SK-N-SH treated with all-trans-retinoic acid at 6 μM for 48 hours (cell line): ENCODE results near the gene HSPG2.

Experiments
- ATAC-seq: fragments of 200-7000 bp; cut with Tn5 transposase; 3 replicates; pipeline ENCODE4 v1.9.1; 2020; ENCODE audit warnings: mild to moderate bottlenecking, moderate library complexity
- ARNTL ChIP-seq: fragments of 450-650 bp; formaldehyde crosslinking; IDR thresholded peaks from 2 replicates; pipeline ENCODE4 v1.5.0; 2020; ENCODE audit warnings: low read depth, mild to moderate bottlenecking, moderate library complexity, borderline replicate concordance
- BACH2 ChIP-seq: fragments of 250-450 bp; sonication (Bioruptor Pico); IDR thresholded peaks from 2 replicates; pipeline ENCODE4 v1.9.0; 2021; ENCODE audit warnings: mild to moderate bottlenecking, borderline replicate concordance
- CSDC2 ChIP-seq: fragments of 250-450 bp; sonication (Bioruptor Pico); IDR thresholded peaks from 2 replicates; pipeline ENCODE4 v1.5.0; 2020; ENCODE audit warnings: mild to moderate bottlenecking, moderate library complexity
- CSRNP3 ChIP-seq: fragments of 250-450 bp; sonication (Bioruptor Pico); IDR thresholded peaks from 2 replicates; pipeline ENCODE4 v1.5.1; 2021; ENCODE audit warnings: mild to moderate bottlenecking, moderate library complexity
- ESRRG ChIP-seq: fragments of 250-450 bp; sonication (Bioruptor Pico); IDR thresholded peaks from 2 replicates; pipeline ENCODE4 v1.6.1; 2021; ENCODE audit warnings: mild to moderate bottlenecking
- GLIS3 ChIP-seq: fragments of 250-450 bp; sonication (Bioruptor Pico); IDR thresholded peaks from 2 replicates; pipeline ENCODE4 v1.5.0; 2020; ENCODE audit warnings: mild to moderate bottlenecking, moderate library complexity
- ISL1 ChIP-seq: fragments of 250-450 bp; sonication (Bioruptor Pico); IDR thresholded peaks from 2 replicates; pipeline ENCODE4 v2.1.2; 2022; ENCODE audit warnings: mild to moderate bottlenecking, moderate library complexity
- OSR1 ChIP-seq: fragments of 250-450 bp; sonication (Bioruptor Pico); IDR thresholded peaks from 2 replicates; pipeline ENCODE4 v1.8.0; 2022; ENCODE audit warnings: moderate library complexity, mild to moderate bottlenecking, inconsistent platforms
- PATZ1 ChIP-seq: fragments of 250-450 bp; sonication (Bioruptor Pico); IDR thresholded peaks from 2 replicates; pipeline ENCODE4 v1.8.0; 2020; ENCODE audit warnings: mild to moderate bottlenecking, moderate library complexity, borderline replicate concordance
- POU6F1 ChIP-seq: fragments of 250-450 bp; sonication (Bioruptor Pico); IDR thresholded peaks from 2 replicates; pipeline ENCODE4 v1.8.0; 2021; ENCODE audit warnings: low read depth, mild to moderate bottlenecking, moderate library complexity, borderline replicate concordance
- PPARA ChIP-seq: fragments of 250-450 bp; sonication (Bioruptor Pico); IDR thresholded peaks from 2 replicates; pipeline ENCODE4 v1.5.0; 2020; ENCODE audit warnings: mild to moderate bottlenecking, borderline replicate concordance
- RARB ChIP-seq: fragments of 250-450 bp; sonication (Bioruptor Pico); IDR thresholded peaks from 2 replicates; pipeline ENCODE4 v1.8.0; 2021; ENCODE audit warnings: mild to moderate bottlenecking, moderate library complexity
- SNAI2 ChIP-seq: fragments of 250-450 bp; sonication (Bioruptor Pico); IDR thresholded peaks from 2 replicates; pipeline ENCODE4 v1.5.0; 2020; ENCODE audit warnings: mild to moderate bottlenecking, moderate library complexity
- TCF4 ChIP-seq: fragments of 250-450 bp; sonication (Bioruptor Pico); IDR thresholded peaks from 2 replicates; pipeline ENCODE4 v1.8.0; 2021; ENCODE audit warnings: mild to moderate bottlenecking, moderate library complexity, borderline replicate concordance
- TOX ChIP-seq: fragments of 250-450 bp; sonication (Bioruptor Pico); IDR thresholded peaks from 2 replicates; pipeline ENCODE4 v1.8.0; 2021; ENCODE audit warnings: mild to moderate bottlenecking, moderate library complexity, borderline replicate concordance
- TSHZ2 ChIP-seq: fragments of 250-450 bp; sonication (Bioruptor Pico); IDR thresholded peaks from 2 replicates; pipeline ENCODE4 v1.5.0; 2020; ENCODE audit warnings: mild to moderate bottlenecking, moderate library complexity
- ZC3H10 ChIP-seq: fragments of 250-450 bp; sonication (Bioruptor Pico); IDR thresholded peaks from 2 replicates; pipeline ENCODE4 v1.5.1; 2021; ENCODE audit warnings: mild to moderate bottlenecking, moderate library complexity
- ZFP3 ChIP-seq: fragments of 250-450 bp; sonication (Bioruptor Pico); IDR thresholded peaks from 2 replicates; pipeline ENCODE4 v1.5.0; 2020; ENCODE audit warnings: mild to moderate bottlenecking, moderate library complexity
- ZFP30 ChIP-seq: fragments of 450-650 bp; formaldehyde crosslinking; IDR thresholded peaks from 2 replicates; pipeline ENCODE4 v1.5.0; 2022; ENCODE audit warnings: mild to moderate bottlenecking, moderate library complexity
- ZNF565 ChIP-seq: fragments of 450-650 bp; formaldehyde crosslinking; conservative IDR thresholded peaks from 2 replicates; pipeline ENCODE4 v1.5.0; 2020; ENCODE audit warnings: low read depth, mild to moderate bottlenecking, moderate library complexity
- ZNF70 ChIP-seq: fragments of 450-650 bp; formaldehyde crosslinking; IDR thresholded peaks from 2 replicates; pipeline ENCODE4 v1.5.0; 2020; ENCODE audit warnings: mild to moderate bottlenecking, moderate library complexity
- ZNF8 ChIP-seq: fragments of 450-650 bp; formaldehyde crosslinking; IDR thresholded peaks from 2 replicates; pipeline ENCODE4 v1.5.0; 2020; ENCODE audit warnings: mild to moderate bottlenecking, moderate library complexity

The HSPG2 gene

GRCh38 chr1:21860971-21861370, 76.1 kb downstream of the HSPG2 start:
- ATAC-seq, result no peak
- TF ChIP-seq PATZ1 (CRISPR knock-in tag), result no peak
- no peak for TF ChIP-seq ZNF565 (CRISPR knock-in tag)
- no peak for TF ChIP-seq ESRRG (CRISPR knock-in tag)
- no peak for TF ChIP-seq ZFP30 (CRISPR knock-in tag)
- no peak for TF ChIP-seq ARNTL
- TF ChIP-seq SNAI2 (CRISPR knock-in tag), result no peak
- no peak for TF ChIP-seq ZC3H10 (CRISPR knock-in tag)

GRCh38 chr1:21859669-21860179, 77.4 kb downstream of the HSPG2 start:
- no peak for ATAC-seq
- TF ChIP-seq ISL1 (CRISPR knock-in tag), result no peak
- TF ChIP-seq SNAI2 (CRISPR knock-in tag), result no peak
- no peak for TF ChIP-seq ZNF70 (CRISPR knock-in tag)
- TF ChIP-seq BACH2, result no peak
- TF ChIP-seq TSHZ2 (CRISPR knock-in tag), result no peak
- no peak for TF ChIP-seq TOX (CRISPR knock-in tag)
- no peak for TF ChIP-seq ZFP3 (CRISPR knock-in tag)
- no peak for TF ChIP-seq POU6F1 (CRISPR knock-in tag)
- TF ChIP-seq ARNTL, result no peak
- TF ChIP-seq OSR1, result no peak
- no peak for TF ChIP-seq CSRNP3
- TF ChIP-seq RARB (CRISPR knock-in tag), result no peak
- TF ChIP-seq ZNF8 (CRISPR knock-in tag), result no peak
- no peak for TF ChIP-seq ZFP30 (CRISPR knock-in tag)
- TF ChIP-seq GLIS3 (CRISPR knock-in tag), result no peak
- TF ChIP-seq TCF4 (CRISPR knock-in tag), result no peak
- no peak for TF ChIP-seq PPARA

- no peak for TF ChIP-seq ARNTL
- no peak for TF ChIP-seq ZFP3 (CRISPR knock-in tag)
- no peak for TF ChIP-seq TCF4 (CRISPR knock-in tag)
- no peak for TF ChIP-seq PATZ1 (CRISPR knock-in tag)
- no peak for TF ChIP-seq CSDC2
- no peak for TF ChIP-seq ISL1 (CRISPR knock-in tag)
- no peak for TF ChIP-seq RARB (CRISPR knock-in tag)
- TF ChIP-seq OSR1, result no peak
- no peak for TF ChIP-seq POU6F1 (CRISPR knock-in tag)
- no peak for TF ChIP-seq CSRNP3
- TF ChIP-seq BACH2, result no peak
- TF ChIP-seq ZNF8 (CRISPR knock-in tag), result no peak
- no peak for ATAC-seq
Observed at GRCh38 chr1:21857840-21858670, 79.1 kb downstream of the HSPG2 start.
